HG02759 (cell line): ENCODE measurements around the gene HLX.

Experiments used
- ATAC-seq: cut with Tn5 transposase; IDR thresholded peaks from one replicate; pipeline ENCODE4 v1.9.1; 2021; ENCODE audit warnings: mild to moderate bottlenecking, moderate library complexity; ENCODE audit not compliant: unreplicated experiment

The HLX gene

DNA sequence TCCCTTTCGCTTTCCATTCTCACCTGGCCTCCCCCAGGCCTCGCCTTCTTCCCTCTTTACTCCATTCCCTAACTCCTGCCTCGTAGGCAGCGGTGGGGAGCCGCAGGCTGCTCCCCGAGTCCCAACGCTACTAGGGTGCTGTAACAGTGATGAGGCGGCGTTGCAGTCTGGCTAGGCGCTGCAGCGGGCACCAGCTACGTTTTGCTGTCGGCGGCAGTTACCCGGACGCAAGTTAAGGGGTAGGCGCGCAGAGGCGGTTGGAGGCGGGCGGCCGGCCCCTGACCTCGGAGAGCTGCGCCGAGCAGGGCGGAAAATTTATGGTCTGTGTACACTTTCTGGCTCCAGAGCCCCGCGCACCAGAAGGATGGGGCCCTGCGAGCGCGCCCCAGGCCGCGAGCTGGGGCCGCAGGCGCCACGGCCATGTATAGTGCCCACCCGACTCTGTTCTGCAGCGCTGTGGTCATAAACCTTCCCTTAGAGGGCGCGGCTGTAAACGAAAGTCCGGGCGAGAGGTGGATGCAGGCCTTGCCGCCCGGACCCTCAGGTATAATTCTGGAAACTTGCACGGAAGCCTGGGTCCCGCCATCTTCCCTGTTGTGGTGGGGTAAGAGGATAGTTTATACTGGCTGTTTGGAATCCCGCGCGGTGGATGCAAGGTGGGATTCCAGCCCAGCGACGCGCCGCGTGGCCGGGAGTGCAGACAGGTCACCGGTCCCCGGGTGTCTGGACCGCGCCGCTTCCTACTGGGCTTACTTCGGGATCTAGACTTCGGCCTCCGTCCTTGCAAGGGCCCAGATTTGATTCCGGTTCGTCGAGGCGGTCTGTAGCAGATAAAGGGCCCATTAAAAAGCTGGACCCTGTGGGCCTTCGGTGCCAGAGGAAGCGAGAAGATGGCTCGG lies 15.0 kb downstream of the HLX start:
- ATAC-seq = no peak

DNA sequence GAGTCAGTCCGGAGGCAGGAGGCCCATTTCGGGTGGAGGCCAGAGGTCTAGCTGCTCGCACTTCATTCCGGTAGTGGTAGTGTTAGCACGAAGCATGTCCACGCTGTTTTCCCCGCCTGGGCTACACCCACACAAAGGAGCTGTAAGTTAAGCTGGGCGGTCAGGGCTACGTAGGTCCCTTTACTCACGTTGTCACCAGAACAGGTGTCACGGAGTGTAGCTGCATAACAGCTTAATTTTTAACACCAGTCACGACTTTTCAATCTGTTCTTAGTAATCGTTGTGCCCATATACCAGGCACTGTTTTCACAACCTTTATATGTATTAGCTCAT lies 15.6 kb downstream of the HLX start:
- no peak for ATAC-seq

DNA sequence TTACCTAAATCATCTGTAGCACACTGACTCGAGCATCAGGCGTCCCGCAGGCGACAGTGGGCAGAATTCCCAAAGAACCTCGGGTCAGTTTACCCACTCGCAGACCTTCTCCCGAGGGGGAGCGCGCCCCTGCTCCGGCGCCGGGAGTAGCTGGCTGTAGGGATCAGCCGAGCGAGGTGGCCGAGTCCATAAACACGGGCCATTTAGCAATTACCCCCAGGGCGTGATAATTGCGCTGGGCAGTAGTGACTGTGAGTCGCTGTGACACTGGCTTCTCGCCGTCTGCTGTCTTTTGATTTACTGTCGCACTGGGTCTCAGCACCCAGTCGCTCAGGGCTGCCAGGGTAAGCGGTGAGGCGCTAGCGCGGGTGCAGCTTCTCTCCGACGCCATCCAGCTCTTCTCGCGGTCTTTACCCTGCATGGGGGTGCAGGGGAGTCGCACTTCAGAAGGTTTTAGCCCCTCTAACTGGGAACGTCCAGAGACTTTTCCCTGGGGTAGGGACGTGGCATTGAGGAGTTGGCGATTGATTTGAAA lies 16.2 kb downstream of the HLX start:
- ATAC-seq = no peak

DNA sequence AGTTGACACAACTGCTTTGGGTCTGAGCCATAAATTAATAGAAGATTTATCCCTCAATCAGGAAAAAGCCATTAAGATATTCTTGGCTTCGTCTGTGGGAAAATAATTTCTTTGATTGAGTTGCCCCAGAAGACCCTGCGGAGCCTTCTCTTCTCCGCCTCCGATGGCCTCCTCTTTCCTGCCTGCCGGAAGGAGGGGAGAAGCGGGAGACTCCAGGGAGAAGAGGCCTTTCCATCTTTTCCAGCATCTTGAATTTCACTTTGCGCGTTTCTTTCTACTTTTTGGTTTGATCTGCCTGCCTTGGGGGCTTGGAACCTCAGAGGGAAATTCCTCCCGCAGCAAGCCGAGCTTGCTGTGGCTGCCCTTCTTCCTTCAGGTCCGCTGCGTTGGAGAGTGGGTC lies 16.8 kb downstream of the HLX start:
- no peak for ATAC-seq

DNA sequence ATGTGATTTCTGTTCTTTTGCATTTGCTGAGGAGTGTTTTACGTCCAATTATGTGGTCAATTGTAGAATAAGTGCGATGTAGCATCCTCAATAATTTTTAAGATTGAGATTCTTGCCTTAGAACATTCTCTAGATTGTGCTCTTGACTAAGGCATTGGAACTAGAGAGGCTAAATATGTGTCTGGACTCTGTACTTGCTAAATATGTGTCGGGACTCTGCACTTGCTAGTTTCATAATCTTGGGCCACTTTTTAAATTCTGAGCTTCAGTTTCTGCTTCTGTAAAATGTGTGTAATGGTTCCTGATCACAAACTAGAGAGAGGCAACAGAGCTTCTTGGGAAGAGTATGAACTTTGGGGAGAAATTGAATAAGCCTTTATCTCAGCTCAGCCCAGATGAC lies 21.6 kb downstream of the HLX start:
- no peak for ATAC-seq

DNA sequence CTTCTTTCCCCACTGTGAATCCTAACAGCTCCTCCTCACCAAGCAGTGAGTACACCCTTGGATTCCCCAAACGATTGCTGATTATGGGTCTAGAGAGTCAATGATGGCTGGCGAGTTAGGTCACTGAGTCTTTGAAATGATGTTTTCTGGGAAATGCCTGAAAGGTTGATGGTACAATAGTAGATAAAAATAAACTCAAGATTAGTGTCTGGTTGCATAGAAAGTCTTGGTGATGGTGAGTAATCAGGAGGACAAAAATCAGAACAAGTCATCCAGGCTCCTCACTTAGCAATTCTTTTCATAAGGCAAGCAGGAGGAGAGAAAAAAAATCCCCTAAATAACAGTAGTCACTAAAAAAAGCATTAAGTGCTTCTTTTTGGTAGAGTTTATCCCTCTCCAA lies 22.6 kb downstream of the HLX start:
- ATAC-seq = no peak

DNA sequence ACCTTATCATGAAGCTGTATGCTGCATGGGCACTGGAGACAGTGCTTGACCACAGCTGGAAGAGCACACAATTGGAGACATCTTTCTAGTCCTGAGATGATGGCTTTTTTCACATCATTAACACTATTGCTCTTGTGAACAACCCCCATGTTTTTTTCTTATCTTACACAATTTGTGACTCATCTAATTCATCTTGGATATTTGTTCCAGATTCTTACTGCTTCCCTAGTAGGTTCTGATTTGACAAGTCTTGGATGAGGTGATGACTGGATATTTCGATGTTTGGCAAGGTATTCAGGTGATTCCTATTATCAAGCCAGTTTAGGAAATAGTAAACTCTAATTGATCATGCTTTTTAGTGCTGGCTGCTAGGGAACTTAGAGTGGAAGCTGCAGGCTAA lies 23.7 kb downstream of the HLX start:
- no peak for ATAC-seq

DNA sequence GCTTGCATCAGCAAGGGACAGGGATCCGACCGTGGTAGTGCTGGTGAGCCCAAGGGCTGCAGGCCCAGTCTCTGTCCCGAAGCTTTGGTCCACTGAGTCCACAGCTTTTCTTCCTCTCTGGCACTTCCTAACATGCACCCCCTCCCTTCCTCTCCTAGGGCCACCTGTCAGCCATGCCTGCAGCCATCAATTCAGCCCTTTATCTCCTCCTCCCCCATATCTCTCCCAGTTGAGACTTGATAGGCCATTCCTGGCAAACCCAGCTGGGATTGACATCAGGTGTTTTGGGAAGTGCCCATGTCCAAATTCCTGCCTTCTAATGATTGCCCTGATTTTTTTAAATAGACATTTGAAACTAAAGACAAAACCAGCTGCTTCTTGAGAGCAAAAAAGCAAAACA lies 25.6 kb downstream of the HLX start:
- ATAC-seq = no peak

DNA sequence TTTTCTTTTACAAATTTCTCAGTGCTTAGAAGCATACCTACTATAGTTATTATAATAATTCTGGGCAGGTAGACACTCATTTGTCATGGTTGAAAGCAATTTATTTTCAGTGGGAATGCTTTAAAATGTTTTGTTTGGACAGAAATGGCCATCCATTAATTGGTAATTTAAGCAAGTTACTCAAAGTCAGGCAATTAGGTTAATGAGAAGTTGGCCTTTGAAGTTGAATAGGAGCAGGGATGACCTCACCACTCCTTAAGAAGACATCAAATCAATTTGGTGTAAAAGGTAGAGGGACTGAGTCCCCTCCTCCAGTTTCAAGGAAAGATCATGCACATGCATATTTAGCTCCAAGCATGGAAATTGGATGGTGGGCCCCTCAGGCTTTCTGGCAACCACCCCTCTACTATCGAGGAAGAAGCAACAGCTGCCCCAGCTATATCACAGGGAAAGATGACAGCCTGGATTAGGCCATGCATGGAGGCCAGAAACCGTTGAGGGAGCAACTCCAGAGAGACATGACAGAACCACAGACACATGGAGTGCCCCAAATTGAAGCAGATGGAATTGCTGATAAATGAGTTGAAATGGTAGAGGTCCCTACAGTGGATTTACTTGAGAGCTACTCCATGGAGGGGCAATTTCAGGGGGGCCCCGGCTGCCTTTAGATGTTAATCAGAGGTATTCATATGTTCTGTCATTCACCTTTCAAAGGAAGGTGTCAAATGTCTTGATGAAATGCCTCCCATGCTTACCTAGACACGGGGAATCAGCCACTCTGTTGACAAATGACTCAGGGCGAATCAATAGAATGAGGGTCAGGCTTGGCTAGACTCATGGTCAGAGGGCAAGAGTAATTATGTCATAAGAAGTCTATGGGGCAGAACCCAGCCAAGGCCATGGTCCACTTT lies 26.7 kb downstream of the HLX start:
- ATAC-seq = no peak

DNA sequence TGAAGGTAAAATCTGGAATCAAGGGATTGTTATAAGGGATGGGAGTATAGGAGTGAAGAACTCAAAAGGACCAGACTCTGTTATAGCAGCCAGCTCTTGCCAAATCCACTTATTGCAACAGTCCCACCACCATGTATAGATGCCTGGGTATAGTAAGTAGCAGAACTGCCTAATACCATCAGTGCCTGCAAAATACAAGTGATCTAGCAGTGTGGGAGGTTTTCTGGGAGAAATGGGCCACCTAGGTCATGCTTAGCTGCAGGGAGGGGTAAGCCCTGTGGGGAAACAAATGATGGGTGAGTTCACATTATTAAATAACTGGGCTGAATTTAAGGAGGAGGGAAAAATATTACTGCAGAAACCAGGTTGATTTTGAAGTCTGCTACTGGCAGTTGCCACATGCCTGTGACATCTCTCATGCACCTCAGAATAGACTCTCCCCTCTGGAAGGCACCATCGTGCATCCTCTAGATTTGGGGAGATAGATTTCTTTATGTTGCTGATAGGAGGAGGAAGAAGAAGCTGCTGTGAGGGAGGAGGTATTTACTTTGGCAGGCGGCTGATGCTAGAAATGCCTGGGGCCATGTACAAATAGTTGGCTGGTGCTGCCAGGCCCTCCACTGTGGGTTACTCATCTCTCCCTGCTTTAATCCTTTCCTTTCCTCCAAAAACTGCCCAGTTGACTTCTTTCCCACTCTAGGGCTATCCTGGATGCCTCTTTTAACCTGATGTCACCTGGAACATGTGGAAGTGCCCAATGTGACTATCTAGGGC lies 27.5 kb downstream of the HLX start:
- no peak for ATAC-seq

DNA sequence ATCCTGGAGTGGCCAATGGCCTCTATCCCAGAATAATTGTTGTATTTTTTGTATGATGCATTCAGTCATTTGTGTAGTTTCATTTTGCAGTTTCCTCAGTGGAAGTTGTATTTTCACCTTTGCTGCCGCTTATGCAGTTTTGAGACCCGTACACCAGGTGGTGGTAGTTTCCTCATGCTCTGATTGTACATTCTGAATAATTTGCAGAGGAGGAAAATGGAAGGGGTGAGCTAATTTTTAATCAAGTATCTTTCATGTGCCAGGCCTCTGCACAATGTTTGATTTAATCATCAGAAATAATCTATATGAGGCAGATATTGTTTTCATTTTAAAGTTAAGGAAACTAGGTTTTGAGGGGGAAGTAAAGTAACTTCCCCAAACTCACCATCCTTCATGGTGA lies 29.5 kb downstream of the HLX start:
- ATAC-seq = no peak

DNA sequence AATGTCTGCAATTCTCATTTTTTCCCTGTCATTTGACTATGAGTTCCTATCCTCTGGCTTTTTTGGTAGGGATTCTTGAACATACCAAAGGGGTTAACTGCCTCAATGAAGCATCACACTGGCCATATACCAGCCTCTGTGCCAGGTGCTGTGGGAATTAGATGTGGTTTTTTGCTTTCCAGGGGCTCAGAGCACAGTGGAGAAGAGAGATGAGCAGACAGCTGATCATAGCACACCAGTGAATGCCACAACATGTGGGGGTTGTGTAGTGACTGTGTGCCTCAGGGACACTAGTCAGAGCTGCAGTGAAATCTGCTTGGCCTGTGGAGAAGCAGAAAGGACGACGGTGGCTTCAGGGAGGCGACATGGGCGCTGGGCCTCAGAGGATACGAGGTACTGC lies 30.8 kb downstream of the HLX start:
- no peak for ATAC-seq

DNA sequence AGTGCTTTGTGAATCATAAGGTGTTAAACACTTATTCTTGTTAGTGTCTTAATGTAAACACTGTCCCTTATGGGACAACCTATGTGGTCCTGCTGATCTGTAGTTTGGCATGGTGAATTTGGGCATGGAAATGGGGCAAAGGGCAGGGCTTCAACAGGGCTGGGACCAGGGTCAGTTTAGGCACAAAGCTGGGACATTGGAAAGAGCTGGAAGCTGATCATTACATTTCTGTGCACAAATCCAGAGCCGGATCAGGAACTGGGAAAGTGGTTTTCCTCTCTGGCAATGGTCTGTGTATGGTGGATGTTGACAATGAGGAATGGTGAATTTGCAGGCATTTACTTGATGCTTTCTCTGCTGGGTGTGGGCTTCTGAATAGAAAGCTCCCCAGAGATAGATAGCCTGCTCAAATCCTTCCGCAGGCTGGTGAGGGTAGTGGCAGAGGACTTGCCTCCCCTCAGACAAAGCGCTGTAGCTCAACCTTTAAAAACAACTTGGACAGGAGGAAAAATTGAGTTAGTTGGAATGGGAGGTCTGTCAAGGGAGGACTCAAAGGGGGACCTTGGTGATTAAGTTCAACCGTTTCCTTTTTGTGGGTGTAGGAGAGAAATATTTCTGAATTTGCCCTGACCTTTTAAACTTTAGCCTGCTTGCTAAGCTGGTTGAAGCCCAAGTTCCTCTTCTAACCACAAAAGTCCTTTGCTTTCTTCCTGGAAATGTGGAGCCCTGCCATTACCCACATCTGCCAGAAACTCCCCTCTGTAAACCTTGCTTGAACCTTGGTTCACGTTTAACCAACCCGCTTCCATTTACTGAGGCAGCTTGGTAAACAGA lies 35.3 kb downstream of the HLX start:
- ATAC-seq = no peak

DNA sequence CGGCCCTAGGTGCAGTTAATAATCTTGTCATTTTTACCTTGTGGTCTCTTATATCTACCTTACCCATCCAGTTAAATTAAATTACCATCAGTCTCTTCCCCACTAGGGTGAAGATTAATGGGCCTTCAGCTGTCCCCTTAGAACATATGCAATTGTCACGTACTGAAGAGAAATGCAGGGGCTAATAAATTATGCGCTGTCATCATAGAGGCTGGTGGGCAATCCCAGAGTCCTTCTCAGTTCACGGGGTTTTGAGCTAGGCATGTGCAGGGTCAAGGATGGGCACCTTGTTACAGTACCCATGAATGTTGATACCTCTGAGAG lies 35.8 kb downstream of the HLX start:
- ATAC-seq = no peak

DNA sequence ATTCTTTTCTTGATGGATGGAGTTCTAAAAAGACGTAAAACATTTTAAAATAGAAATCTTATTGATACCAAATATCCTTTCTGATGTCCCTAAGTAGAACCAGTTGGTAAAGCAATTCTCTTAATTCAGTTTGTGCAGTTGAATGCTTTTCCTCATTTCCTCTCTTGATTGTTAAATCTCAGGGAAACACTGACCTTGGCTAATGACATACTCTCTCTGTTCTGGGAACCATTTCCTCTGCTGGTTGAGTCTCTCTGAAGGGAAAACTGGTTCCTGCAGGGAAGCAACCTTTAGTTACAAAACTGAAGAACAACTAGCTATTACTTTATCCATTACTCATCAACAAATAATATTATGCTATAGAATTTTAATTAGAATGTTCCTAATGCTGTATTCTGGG lies 36.7 kb downstream of the HLX start:
- ATAC-seq = no peak

DNA sequence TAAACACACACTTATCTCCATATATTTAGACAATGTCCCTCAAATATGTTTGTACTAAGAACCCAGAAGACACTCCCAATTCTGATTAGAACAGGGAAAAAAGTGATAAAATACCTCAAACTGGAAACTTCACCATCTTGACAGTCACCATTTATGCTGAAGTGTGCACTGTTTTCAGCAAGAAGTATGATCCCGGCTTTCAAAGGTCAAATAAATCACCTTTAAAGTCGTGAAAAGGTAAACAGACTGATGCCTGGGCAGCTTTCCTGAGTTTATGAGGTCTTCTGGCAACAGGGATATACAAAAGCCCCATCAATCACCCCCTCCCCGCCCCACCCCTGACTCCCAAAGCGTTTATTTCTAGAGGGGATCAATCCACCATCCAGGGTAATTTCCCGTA lies 37.9 kb downstream of the HLX start:
- ATAC-seq = no peak

DNA sequence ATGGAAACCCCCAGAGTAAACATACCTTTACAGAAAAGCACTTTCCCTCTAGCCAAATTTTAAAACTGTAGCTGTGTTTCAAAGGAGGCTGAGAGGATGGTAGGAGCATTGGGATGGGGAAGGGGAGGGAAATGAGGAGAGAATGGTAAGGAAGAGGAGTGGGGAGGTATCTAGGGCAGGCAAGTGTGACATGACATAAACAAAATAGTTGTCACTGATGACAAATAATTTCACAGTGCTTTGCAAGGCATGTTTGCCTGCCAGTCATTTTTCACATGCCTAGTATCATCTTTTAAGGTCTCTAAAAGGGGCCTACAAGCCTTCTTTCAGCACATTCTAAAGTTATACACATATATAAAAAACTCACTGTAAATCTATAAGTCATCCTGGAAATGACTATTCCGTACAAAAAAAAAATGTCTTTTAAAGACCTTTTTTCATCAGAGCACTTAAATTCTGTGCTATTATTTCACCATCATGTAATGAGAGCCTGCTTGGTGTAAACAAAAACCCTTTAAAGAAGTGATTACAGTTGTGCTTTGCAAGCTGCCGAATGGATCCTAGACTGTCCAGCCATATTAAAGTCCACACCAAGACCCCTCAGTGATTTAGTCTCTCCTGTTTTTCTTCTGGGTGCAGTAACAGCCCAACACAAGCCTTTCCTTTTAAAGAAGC lies 38.4 kb downstream of the HLX start:
- no peak for ATAC-seq

DNA sequence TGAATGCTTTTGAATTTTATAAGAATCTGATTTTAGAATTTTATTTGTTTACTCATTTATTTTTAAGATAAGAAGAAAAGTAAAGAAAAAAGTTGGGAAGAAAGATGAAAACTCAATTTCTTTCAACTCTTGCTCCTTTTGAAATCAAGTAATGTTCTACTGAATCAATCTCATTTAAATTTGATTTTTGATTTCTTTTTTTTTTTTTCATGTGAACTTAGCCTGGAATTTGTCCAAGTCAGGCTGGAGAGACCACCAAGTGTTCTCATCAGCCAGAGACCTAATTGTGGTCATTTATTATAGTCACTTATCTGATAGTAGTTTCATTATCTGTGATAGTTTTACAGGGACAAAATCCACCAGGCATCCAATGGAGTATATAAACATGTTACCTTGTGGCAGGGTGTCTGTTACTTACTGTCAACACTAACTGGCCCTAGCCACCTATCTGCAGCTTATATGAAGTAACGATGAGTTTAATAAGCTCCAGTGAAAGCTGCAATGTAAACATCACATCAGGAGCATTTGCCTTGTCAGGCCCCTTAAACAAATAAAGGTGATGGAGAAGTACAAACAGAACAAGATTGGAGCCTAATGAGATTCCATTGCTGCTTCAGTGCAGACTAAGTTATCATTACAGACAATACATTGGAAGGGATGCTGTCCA lies 39.2 kb downstream of the HLX start:
- no peak for ATAC-seq

DNA sequence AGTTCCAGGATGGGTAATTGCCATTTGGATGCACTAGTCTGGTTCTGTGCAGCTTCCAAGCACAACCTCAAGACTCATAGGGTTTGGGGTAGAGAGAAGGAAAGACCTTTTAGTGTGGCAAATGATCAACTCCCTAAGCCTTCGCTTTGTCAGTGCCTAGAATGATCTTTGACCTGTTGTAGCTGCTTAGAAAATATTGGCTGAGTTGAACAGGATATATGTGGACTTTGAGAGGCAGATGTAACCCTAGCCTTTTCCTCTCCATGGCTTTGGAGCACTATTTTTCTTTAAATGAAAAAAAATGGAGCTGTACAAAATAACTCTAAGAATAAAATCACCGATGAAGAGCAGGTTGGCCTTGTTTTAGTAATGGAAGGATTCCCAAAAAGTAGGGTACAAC lies 41.7 kb downstream of the HLX start:
- no peak for ATAC-seq
